ENCODE measurements around the gene ADA. TPM values are rescaled to one million over a fixed set of nuclear protein-coding genes. Genes with fewer than 3 reads are reported as not detected.
A peak's percentile ranks its signal among the peaks of the same experiment; 100 is the strongest.

ADA gene
- polyA plus RNA-seq, 1 of the 3 experiments (the other 2 are of a cell fraction) = 25.7 TPM

DNA sequence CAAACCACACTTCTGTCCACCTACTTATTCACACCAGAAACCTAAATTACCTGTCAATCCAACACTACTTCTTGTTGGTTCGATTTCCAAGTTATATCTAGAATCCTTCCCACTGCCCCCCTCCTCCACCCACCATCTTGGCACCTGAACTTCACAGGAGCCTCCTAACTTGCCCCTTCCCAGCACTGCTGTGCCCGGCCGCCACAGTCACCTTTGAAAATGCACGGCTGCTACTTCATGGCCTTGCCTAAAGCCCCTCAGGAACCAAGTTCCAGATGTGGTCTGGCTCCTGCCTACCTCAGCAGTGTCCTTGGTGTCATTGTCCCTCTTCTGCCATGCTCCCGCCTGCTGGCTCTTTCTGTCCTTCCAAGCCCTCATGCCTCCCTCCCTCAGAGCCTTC, 37.9 kb downstream of the ADA start:
- Histone ChIP-seq H3K27ac (ENCODE audit: low read depth in 2 of 2, low read length in 1 of 2) (no peak overlapping the region), H3K27me3 (ENCODE audit: insufficient read depth) (no peaks in the 10 kb centered on the region), H3K36me3 (replicated peaks in 1 of 2; ENCODE audit: control insufficient read depth in 1 of 2, insufficient read depth in 2 of 2, low read length in 1 of 2) (peaks cover 4 to 19% of the 10 kb centered on the region in 2 experiments), H4K20me1 (ENCODE audit: insufficient read depth) (no peaks in the 10 kb centered on the region), H3K4me1 (ENCODE audit: control insufficient read depth in 1 of 2, insufficient read depth in 2 of 2, low read depth in 1 of 2, low read length in 1 of 2) (peaks cover 0 to 10% of the 10 kb centered on the region in 2 experiments; a peak in 1 of 4 replicates), H2AFZ (ENCODE audit: low read depth) (no peak overlapping the region), H3K79me2 (ENCODE audit: insufficient read depth) (peaks cover 17% of the 10 kb centered on the region), H3K9ac (no peak overlapping the region), H3K9me3 (no peaks in the 10 kb centered on the region), H3K4me2 (no peak overlapping the region), H3K9me2 (no peaks in the 10 kb centered on the region), H3K4me3 (ENCODE audit: low read depth in 2 of 2, low read length in 1 of 2) (no peak overlapping the region), H3F3A (replicated peaks; ENCODE audit: insufficient read depth) (peaks cover 5% of the 10 kb centered on the region)
- ChIA-PET CTCF (interaction anchor here (0.8 to 1.4 kb wide), 2 partner anchors 91 to 396 kb away, joined by 3 read pairs; no protein-coding TSS in a partner anchor), POLR2A (no interaction called here)
- WGBS (ENCODE audit: low lambda C conversion rate) = 90% methylated on average over 5 of the region's 5 CpGs
- TF ChIP-seq ELF1 (IDR thresholded peaks at IDR 0.05) (no peak), EZH2phosphoT487 (IDR thresholded peaks at IDR 0.05; ENCODE audit: borderline replicate concordance, low read depth) (no peak)
- no peak for DNase-seq

DNA sequence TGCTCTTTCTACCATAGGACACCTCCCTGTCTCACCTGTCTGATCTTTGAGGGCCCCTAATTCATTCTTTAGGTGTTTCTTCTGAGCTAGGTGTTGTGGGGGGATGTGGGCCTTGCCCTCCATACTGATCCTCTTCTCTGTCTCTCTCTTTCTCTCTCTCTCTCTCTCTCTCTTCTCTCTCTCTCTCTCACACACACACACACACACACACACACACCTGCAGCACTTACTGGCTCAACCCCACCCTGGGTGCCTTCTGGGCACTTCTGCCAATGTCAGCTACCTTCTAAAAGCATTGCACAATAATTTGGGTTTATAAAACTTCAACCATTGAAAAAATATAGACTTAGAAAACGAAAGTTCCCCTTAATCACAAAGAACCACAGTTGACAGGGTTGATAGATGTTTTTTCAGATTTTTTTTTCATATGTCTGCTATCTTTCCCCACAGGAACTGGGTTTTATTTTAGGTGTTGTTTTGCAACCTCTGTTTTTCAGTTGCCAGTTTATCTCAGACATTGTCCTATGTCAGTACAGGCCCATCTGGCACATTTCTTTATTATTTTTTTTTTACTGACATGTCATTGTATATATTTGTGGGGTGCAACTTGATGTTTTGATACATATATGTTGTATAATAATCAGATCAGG, 41.1 kb downstream of the ADA start:
- H3K4me1 ChIP-seq (ENCODE audit: control insufficient read depth in 1 of 2, insufficient read depth in 2 of 2, low read depth in 1 of 2, low read length in 1 of 2) = peaks cover 0 to 10% of the 10 kb centered on the region in 2 experiments; a peak in 1 of 4 replicates
- H2AFZ ChIP-seq (ENCODE audit: low read depth) = no peak overlapping the region
- no peak for TF ChIP-seq RCOR1 (IDR thresholded peaks at IDR 0.05; ENCODE audit: low read length)
- TF ChIP-seq YY1 (IDR thresholded peaks at IDR 0.05; ENCODE audit: low read depth) = no peak
- no peak for TF ChIP-seq FOXJ3 (CRISPR knock-in tag; IDR thresholded peaks at IDR 0.05)
- no peak; the same call in 1 of the 2 replicates for TF ChIP-seq FOXM1 (IDR thresholded peaks at IDR 0.05; ENCODE audit: low read depth)
- TF ChIP-seq TEAD4 (IDR thresholded peaks at IDR 0.05; ENCODE audit: borderline replicate concordance, insufficient read depth) = no peak
- TF ChIP-seq GABPA (IDR thresholded peaks at IDR 0.05; ENCODE audit: low read depth) = no peak
- TF ChIP-seq SIN3A (IDR thresholded peaks at IDR 0.05; ENCODE audit: borderline replicate concordance, low read depth, low read length) = no peak
- TF ChIP-seq, protein P1, sequence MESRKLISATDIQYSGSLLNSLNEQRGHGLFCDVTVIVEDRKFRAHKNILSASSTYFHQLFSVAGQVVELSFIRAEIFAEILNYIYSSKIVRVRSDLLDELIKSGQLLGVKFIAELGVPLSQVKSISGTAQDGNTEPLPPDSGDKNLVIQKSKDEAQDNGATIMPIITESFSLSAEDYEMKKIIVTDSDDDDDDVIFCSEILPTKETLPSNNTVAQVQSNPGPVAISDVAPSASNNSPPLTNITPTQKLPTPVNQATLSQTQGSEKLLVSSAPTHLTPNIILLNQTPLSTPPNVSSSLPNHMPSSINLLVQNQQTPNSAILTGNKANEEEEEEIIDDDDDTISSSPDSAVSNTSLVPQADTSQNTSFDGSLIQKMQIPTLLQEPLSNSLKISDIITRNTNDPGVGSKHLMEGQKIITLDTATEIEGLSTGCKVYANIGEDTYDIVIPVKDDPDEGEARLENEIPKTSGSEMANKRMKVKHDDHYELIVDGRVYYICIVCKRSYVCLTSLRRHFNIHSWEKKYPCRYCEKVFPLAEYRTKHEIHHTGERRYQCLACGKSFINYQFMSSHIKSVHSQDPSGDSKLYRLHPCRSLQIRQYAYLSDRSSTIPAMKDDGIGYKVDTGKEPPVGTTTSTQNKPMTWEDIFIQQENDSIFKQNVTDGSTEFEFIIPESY (IDR thresholded peaks at IDR 0.05; ENCODE audit: borderline replicate concordance, low read depth) = no peak
- no peak for TF ChIP-seq MEF2A (IDR thresholded peaks at IDR 0.05; ENCODE audit: borderline replicate concordance, low read depth)
- TF ChIP-seq NFIC (IDR thresholded peaks at IDR 0.05; ENCODE audit: borderline replicate concordance) = no peak
- TF ChIP-seq JUND (IDR thresholded peaks at IDR 0.05) = no peak
- TF ChIP-seq, protein P2, sequence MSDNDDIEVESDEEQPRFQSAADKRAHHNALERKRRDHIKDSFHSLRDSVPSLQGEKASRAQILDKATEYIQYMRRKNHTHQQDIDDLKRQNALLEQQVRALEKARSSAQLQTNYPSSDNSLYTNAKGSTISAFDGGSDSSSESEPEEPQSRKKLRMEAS (IDR thresholded peaks at IDR 0.05; ENCODE audit: low read depth) = no peak
- TF ChIP-seq NRF1 (IDR thresholded peaks at IDR 0.05; ENCODE audit: low read depth, low read length) = no peak
- no peak for TF ChIP-seq EP300 (IDR thresholded peaks at IDR 0.05; ENCODE audit: borderline replicate concordance in 1 of 2, low read depth in 1 of 2, low read length in 1 of 2)
- TF ChIP-seq, protein P3, sequence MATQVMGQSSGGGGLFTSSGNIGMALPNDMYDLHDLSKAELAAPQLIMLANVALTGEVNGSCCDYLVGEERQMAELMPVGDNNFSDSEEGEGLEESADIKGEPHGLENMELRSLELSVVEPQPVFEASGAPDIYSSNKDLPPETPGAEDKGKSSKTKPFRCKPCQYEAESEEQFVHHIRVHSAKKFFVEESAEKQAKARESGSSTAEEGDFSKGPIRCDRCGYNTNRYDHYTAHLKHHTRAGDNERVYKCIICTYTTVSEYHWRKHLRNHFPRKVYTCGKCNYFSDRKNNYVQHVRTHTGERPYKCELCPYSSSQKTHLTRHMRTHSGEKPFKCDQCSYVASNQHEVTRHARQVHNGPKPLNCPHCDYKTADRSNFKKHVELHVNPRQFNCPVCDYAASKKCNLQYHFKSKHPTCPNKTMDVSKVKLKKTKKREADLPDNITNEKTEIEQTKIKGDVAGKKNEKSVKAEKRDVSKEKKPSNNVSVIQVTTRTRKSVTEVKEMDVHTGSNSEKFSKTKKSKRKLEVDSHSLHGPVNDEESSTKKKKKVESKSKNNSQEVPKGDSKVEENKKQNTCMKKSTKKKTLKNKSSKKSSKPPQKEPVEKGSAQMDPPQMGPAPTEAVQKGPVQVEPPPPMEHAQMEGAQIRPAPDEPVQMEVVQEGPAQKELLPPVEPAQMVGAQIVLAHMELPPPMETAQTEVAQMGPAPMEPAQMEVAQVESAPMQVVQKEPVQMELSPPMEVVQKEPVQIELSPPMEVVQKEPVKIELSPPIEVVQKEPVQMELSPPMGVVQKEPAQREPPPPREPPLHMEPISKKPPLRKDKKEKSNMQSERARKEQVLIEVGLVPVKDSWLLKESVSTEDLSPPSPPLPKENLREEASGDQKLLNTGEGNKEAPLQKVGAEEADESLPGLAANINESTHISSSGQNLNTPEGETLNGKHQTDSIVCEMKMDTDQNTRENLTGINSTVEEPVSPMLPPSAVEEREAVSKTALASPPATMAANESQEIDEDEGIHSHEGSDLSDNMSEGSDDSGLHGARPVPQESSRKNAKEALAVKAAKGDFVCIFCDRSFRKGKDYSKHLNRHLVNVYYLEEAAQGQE (IDR thresholded peaks at IDR 0.05; ENCODE audit: low read depth, low read length) = no peak
- no peak overlapping the region for H3K9ac ChIP-seq
- no peaks in the 10 kb centered on the region for H4K20me1 ChIP-seq (ENCODE audit: insufficient read depth)
- no peak for DNase-seq
- no peaks in the 10 kb centered on the region for H3K9me3 ChIP-seq
- peaks cover 21% of the 10 kb centered on the region for H3K79me2 ChIP-seq (ENCODE audit: insufficient read depth)
- H3K27ac ChIP-seq (ENCODE audit: low read depth in 2 of 2, low read length in 1 of 2) = peak overlapping the region in 1 of 2 experiments; percentile 10; a peak in 1 of 4 replicates
- peaks cover 4 to 6% of the 10 kb centered on the region in 2 experiments for H3K36me3 ChIP-seq (replicated peaks in 1 of 2; ENCODE audit: control insufficient read depth in 1 of 2, insufficient read depth in 2 of 2, low read length in 1 of 2)
- ChIA-PET POLR2A (interaction anchor here (0.6 kb wide), 1 partner anchor 90 kb away, joined by 4 read pairs; no protein-coding TSS in a partner anchor), CTCF (interaction anchor here (0.6 to 3.5 kb wide), 64 partner anchors 8 to 494 kb away, joined by 3 to 26 read pairs (median 5); partner anchors contain the start of genes PKIG, SERINC3 and TTPAL)
- H3K4me3 ChIP-seq (ENCODE audit: low read depth in 2 of 2, low read length in 1 of 2) = no peak overlapping the region
- WGBS (ENCODE audit: low lambda C conversion rate) = 0% methylated on average over 1 of the region's 1 CpG
- no peaks in the 10 kb centered on the region for H3K27me3 ChIP-seq (ENCODE audit: insufficient read depth)
- H3K9me2 ChIP-seq = no peaks in the 10 kb centered on the region
- H3K4me2 ChIP-seq = no peak overlapping the region
- H3F3A ChIP-seq (replicated peaks; ENCODE audit: insufficient read depth) = peaks cover 7% of the 10 kb centered on the region

All from SK-N-SH (cell line).